Skin of body (tissue), 1 donor: ENCODE data around the gene LIN9. TPM values are rescaled to one million over a fixed set of nuclear protein-coding genes. Genes with fewer than 3 reads are reported as not detected.

ENCODE experiments used
- total RNA-seq: library from RNA; depleted of rRNA; stranded (reverse); fragments of >200 nt; gene quantifications from one replicate; pipeline ENCODE4 v1.2.3, GENCODE V29; 2014

LIN9 gene
- total RNA-seq, 1 donor from 2014 or later: 8.8 TPM

Other genes with a start within 250 kb of the LIN9 start
- gene H3-3A, start 246.4 kb downstream of the LIN9 start, total RNA-seq: 452 TPM
- gene ACBD3, start 122.4 kb downstream of the LIN9 start, total RNA-seq: 55.1 TPM
- gene MIXL1, start 85.5 kb downstream of the LIN9 start, total RNA-seq: not detected
- 63.6 TPM for gene PARP1, start 98.9 kb upstream of the LIN9 start, total RNA-seq
- 2.4 TPM for gene STUM, start 239.6 kb upstream of the LIN9 start, total RNA-seq